ENCODE data around the gene TMEM163. TPM values are rescaled to one million over a fixed set of nuclear protein-coding genes. Genes with fewer than 3 reads are reported as not detected.

Gene TMEM163
- total RNA-seq, 2 experiments from 2014 or later, result not detected

DNA sequence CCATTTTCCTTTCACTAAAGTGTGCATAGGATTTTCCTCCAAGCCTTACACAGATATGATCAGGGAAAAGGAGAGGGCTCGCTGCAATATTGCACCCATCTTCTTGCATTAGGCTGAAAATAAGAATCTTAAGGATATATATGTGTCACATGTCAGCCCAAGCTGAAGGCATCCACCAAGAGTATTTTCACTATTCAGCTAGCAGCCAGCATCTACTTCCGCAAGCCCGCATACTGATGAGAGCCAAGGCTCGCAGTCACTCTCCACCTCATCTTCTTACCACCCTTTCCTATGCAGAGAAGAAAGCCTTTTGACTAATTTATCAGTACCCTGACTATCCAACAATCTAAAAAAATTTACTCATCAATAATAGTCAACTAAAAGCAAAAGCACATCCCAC is 6.1 kb downstream of the TMEM163 start:
- TF ChIP-seq, protein P1, sequence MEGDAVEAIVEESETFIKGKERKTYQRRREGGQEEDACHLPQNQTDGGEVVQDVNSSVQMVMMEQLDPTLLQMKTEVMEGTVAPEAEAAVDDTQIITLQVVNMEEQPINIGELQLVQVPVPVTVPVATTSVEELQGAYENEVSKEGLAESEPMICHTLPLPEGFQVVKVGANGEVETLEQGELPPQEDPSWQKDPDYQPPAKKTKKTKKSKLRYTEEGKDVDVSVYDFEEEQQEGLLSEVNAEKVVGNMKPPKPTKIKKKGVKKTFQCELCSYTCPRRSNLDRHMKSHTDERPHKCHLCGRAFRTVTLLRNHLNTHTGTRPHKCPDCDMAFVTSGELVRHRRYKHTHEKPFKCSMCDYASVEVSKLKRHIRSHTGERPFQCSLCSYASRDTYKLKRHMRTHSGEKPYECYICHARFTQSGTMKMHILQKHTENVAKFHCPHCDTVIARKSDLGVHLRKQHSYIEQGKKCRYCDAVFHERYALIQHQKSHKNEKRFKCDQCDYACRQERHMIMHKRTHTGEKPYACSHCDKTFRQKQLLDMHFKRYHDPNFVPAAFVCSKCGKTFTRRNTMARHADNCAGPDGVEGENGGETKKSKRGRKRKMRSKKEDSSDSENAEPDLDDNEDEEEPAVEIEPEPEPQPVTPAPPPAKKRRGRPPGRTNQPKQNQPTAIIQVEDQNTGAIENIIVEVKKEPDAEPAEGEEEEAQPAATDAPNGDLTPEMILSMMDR (IDR thresholded peaks at IDR 0.05), result no peak
- ChIA-PET CTCF (no interaction called here), POLR2A (no interaction called here)
- Mint-ChIP-seq H3K9me3 (no peaks in the 10 kb centered on the region), H3K4me3 (no peak overlapping the region), H3K27ac (no peak overlapping the region), H3K27me3 (peaks cover 53% of the 10 kb centered on the region), H3K36me3 (ENCODE audit: low read depth) (no peaks in the 10 kb centered on the region), H3K4me1 (ENCODE audit: low read depth) (peaks cover 31% of the 10 kb centered on the region)
- intact Hi-C loops (cut with micrococcal nuclease), result no loop called here
- no peak for ATAC-seq
- DNase-seq, result no peak

DNA sequence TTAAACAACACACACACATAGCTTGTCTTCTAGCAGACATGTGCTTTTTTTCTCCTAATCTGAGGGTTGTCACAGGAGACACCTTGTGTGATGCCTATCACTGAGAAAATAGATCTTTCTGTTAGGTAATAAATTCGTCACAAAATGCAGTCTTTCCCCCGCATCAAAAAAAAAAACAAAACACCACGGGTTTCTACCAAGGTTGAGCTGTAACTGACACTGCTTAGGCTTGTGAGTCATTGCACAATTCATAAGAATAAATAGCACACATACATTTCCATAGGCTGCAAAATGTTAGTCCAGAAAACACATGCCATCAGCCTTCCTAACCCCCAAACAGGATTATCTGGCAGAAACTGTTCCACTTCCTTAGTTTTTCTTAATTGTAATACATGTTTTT is 6.5 kb downstream of the TMEM163 start:
- intact Hi-C loops (cut with micrococcal nuclease), result no loop called here
- Mint-ChIP-seq H3K36me3 (ENCODE audit: low read depth) (no peaks in the 10 kb centered on the region), H3K9me3 (no peaks in the 10 kb centered on the region), H3K4me1 (ENCODE audit: low read depth) (peaks cover 29% of the 10 kb centered on the region), H3K27me3 (peaks cover 53% of the 10 kb centered on the region), H3K27ac (no peak overlapping the region), H3K4me3 (no peak overlapping the region)
- no peak for ATAC-seq
- TF ChIP-seq, protein P1 (IDR thresholded peaks at IDR 0.05), result no peak
- ChIA-PET POLR2A (no interaction called here), CTCF (no interaction called here)
- no peak for DNase-seq

DNA sequence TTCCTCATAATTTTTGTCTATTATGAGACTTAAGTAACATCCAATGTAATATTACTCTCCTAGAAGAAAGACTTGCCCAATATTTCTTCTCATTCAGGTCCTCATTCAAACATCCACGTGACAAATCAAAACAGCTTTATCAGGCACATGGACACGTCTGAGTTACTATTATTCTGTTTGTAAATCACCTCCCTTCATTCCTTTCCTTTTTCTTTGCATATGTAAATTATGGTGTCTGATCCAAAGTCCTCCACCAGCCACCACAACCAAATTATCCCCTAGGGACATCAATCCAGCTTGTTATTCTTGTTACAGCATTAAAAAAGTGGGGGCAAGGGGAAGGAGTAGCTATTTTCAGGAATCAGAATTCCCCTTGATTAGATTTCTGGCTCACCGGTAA is 7.1 kb downstream of the TMEM163 start:
- peaks cover 51% of the 10 kb centered on the region for H3K27me3 Mint-ChIP-seq
- TF ChIP-seq, protein P1 (IDR thresholded peaks at IDR 0.05), result no peak
- ATAC-seq (no peak), DNase-seq (no peak)
- CTCF ChIA-PET, result no interaction called here
- intact Hi-C loops (cut with micrococcal nuclease), result no loop called here
- POLR2A ChIA-PET, result no interaction called here
- peaks cover 33% of the 10 kb centered on the region for H3K4me1 Mint-ChIP-seq (ENCODE audit: low read depth)
- no peak overlapping the region for H3K27ac Mint-ChIP-seq
- H3K4me3 Mint-ChIP-seq, result no peak overlapping the region
- H3K9me3 Mint-ChIP-seq, result no peaks in the 10 kb centered on the region
- no peaks in the 10 kb centered on the region for H3K36me3 Mint-ChIP-seq (ENCODE audit: low read depth)

DNA sequence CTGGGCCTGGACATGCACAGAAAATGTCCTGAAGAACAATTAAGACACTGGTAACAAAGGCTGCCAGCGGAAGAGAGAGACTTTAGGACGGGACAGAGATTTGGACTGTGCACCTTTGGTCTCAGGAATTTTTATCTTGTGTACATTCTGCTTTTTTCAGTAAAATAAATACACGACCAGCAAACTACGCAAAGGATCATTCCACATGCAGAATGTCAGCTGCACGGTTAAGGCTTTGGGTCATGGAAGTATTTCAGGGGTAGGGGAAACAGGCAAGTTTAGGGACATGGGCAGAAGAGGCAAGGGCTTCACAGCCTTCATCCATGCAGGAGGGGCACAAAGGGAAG is 11.5 kb downstream of the TMEM163 start:
- no peaks in the 10 kb centered on the region for H3K9me3 Mint-ChIP-seq
- TF ChIP-seq, protein P1 (IDR thresholded peaks at IDR 0.05), result no peak
- H3K27me3 Mint-ChIP-seq, result peaks cover 54% of the 10 kb centered on the region
- intact Hi-C loops (cut with micrococcal nuclease), result no loop called here
- peaks cover 15% of the 10 kb centered on the region for H3K4me1 Mint-ChIP-seq (ENCODE audit: low read depth)
- DNase-seq (no peak), ATAC-seq (no peak)
- CTCF ChIA-PET, result no interaction called here
- H3K36me3 Mint-ChIP-seq (ENCODE audit: low read depth), result no peaks in the 10 kb centered on the region
- POLR2A ChIA-PET, result no interaction called here
- no peak overlapping the region for H3K4me3 Mint-ChIP-seq
- no peak overlapping the region for H3K27ac Mint-ChIP-seq

DNA sequence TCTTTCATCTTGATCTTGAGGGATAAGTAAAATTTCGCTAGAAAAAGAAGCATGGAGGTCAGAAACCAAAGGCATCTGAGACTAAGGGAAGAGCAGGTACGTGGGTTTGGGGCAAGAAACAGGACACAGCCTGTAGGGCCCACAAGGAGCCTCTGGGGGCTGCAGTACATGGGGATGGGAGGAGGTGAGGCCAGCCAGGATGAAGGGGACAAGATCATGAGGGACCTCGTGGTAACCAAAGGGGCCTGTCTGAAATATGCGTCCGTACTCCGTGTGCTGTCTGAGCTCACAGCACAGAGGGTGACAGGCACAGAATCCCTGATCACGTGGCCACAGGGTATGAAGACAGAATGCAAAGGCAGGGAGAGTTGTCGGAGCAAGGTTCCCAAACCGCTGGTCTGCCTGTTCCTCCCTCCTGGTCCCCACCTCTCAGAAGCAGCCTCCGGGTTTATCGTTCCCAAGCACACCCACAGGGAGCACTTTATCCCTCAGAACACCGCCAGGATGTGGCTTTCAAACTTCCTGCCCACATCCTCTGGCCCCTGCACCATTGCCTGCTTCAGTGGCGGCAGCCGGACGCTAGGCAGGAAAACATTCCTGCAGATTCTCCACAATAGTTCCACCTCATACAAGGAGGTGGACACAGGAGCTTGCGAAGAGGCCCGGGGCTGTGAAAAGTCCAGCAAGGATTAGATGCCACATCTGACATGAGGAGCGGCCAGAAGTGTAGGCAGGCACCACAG is 12.0 kb downstream of the TMEM163 start:
- ChIA-PET CTCF (no interaction called here), POLR2A (no interaction called here)
- Mint-ChIP-seq H3K36me3 (ENCODE audit: low read depth) (no peaks in the 10 kb centered on the region), H3K27ac (no peak overlapping the region), H3K4me1 (ENCODE audit: low read depth) (peaks cover 15% of the 10 kb centered on the region), H3K4me3 (no peak overlapping the region), H3K27me3 (peaks cover 53% of the 10 kb centered on the region), H3K9me3 (no peaks in the 10 kb centered on the region)
- no peak for DNase-seq
- peak; percentile 37 for ATAC-seq
- TF ChIP-seq, protein P1 (IDR thresholded peaks at IDR 0.05), result no peak
- intact Hi-C loops (cut with micrococcal nuclease), result no loop called here
